ENCODE data around the gene MACF1. TPM values are rescaled to one million over a fixed set of nuclear protein-coding genes. Genes with fewer than 3 reads are reported as not detected.
A peak's percentile ranks its signal among the peaks of the same experiment; 100 is the strongest.
"Not testable (repeated sequence)": the region's sequence is repeated elsewhere in the genome, so short reads cannot be mapped to it uniquely, and the experiment has no call there.

MACF1 gene
- total and polyA plus RNA-seq, 5 donors from 2014 or later: 21.8 to 431 (median 26.2) TPM

- no peaks in the 10 kb centered on the region for H3K4me1 ChIP-seq (ENCODE audit: control insufficient read depth, insufficient read depth, low read length, poor library complexity, severe bottlenecking)
- H3K27ac Mint-ChIP-seq: peak overlapping the region in 1 of 3 donors; percentile 27
Observed at GRCh38 chr1:39440856-39441255, 236.4 kb downstream of the MACF1 start.

GRCh38 chr1:39441797-39442196 is 237.3 kb downstream of the MACF1 start:
- H3K9me3 Mint-ChIP-seq: no peaks in the 10 kb centered on the region

More at GRCh38 chr1:39440856-39441255, 236.4 kb downstream of the MACF1 start:
- Histone ChIP-seq H3K27me3 (ENCODE audit: control insufficient read depth, insufficient read depth, low read length) (no peaks in the 10 kb centered on the region), H3K4me3 (ENCODE audit: low read depth, low read length) (no peak overlapping the region), H3K36me3 (ENCODE audit: control insufficient read depth, insufficient read depth, low read length) (peaks cover 92% of the 10 kb centered on the region), H3K27ac (ENCODE audit: insufficient read depth, low read length, poor library complexity, severe bottlenecking) (no peak overlapping the region), H3K9me3 (ENCODE audit: control insufficient read depth in 2 of 2, low read length in 2 of 2) (no peaks in the 10 kb centered on the region)
- DNase-seq (no peak), ATAC-seq (ENCODE audit: low read depth in 2 of 2) (no peak)
- Mint-ChIP-seq H3K4me1 (no peaks in the 10 kb centered on the region), H3K4me3 (no peak overlapping the region), H3K9me3 (no peaks in the 10 kb centered on the region), H3K27me3 (no peaks in the 10 kb centered on the region), H3K36me3 (peaks cover 67% of the 10 kb centered on the region)

GRCh38 chr1:39445573-39445972 is 241.1 kb downstream of the MACF1 start:
- DNase-seq (no peak), ATAC-seq (ENCODE audit: low read depth in 2 of 2) (no peak)
- H3K4me3 Mint-ChIP-seq: no peak overlapping the region
- H3K36me3 ChIP-seq (ENCODE audit: control insufficient read depth, insufficient read depth, low read length): peaks cover 91% of the 10 kb centered on the region
- H3K9me3 ChIP-seq (ENCODE audit: control insufficient read depth in 2 of 2, low read length in 2 of 2): no peaks in the 10 kb centered on the region
- H3K27me3 Mint-ChIP-seq: no peaks in the 10 kb centered on the region
- H3K4me3 ChIP-seq (ENCODE audit: low read depth, low read length): no peak overlapping the region
- no peaks in the 10 kb centered on the region for H3K4me1 Mint-ChIP-seq
- H3K9me3 Mint-ChIP-seq: no peaks in the 10 kb centered on the region
- H3K36me3 Mint-ChIP-seq: peaks cover 67% of the 10 kb centered on the region
- no peaks in the 10 kb centered on the region for H3K27me3 ChIP-seq (ENCODE audit: control insufficient read depth, insufficient read depth, low read length)
- H3K27ac ChIP-seq (ENCODE audit: insufficient read depth, low read length, poor library complexity, severe bottlenecking): no peak overlapping the region
- H3K27ac Mint-ChIP-seq: peak overlapping the region in 1 of 3 donors; percentile 54
- no peaks in the 10 kb centered on the region for H3K4me1 ChIP-seq (ENCODE audit: control insufficient read depth, insufficient read depth, low read length, poor library complexity, severe bottlenecking)

More at GRCh38 chr1:39441797-39442196, 237.3 kb downstream of the MACF1 start:
- H3K36me3 Mint-ChIP-seq: peaks cover 62% of the 10 kb centered on the region
- H3K27me3 Mint-ChIP-seq: no peaks in the 10 kb centered on the region
- H3K4me3 ChIP-seq (ENCODE audit: low read depth, low read length): no peak overlapping the region
- no peaks in the 10 kb centered on the region for H3K4me1 ChIP-seq (ENCODE audit: control insufficient read depth, insufficient read depth, low read length, poor library complexity, severe bottlenecking)
- ATAC-seq (ENCODE audit: low read depth in 2 of 2) (no peak), DNase-seq (no peak)
- no peak overlapping the region for H3K27ac ChIP-seq (ENCODE audit: insufficient read depth, low read length, poor library complexity, severe bottlenecking)
- no peaks in the 10 kb centered on the region for H3K27me3 ChIP-seq (ENCODE audit: control insufficient read depth, insufficient read depth, low read length)
- no peak overlapping the region for H3K4me3 Mint-ChIP-seq
- no peaks in the 10 kb centered on the region for H3K9me3 ChIP-seq (ENCODE audit: control insufficient read depth in 2 of 2, low read length in 2 of 2)
- no peak overlapping the region for H3K27ac Mint-ChIP-seq
- peaks cover 88% of the 10 kb centered on the region for H3K36me3 ChIP-seq (ENCODE audit: control insufficient read depth, insufficient read depth, low read length)
- H3K4me1 Mint-ChIP-seq: no peaks in the 10 kb centered on the region

GRCh38 chr1:39446986-39447567 is 242.6 kb downstream of the MACF1 start:
- Mint-ChIP-seq H3K4me1 (no peaks in the 10 kb centered on the region), H3K9me3 (no peaks in the 10 kb centered on the region), H3K4me3 (no peak overlapping the region), H3K27me3 (no peaks in the 10 kb centered on the region), H3K36me3 (peaks cover 65% of the 10 kb centered on the region), H3K27ac (peak overlapping the region in 1 of 3 donors; percentile 32)
- Histone ChIP-seq H3K9me3 (ENCODE audit: control insufficient read depth in 2 of 2, low read length in 2 of 2) (no peaks in the 10 kb centered on the region), H3K4me3 (ENCODE audit: low read depth, low read length) (no peak overlapping the region), H3K27me3 (ENCODE audit: control insufficient read depth, insufficient read depth, low read length) (no peaks in the 10 kb centered on the region), H3K4me1 (ENCODE audit: control insufficient read depth, insufficient read depth, low read length, poor library complexity, severe bottlenecking) (no peaks in the 10 kb centered on the region), H3K36me3 (ENCODE audit: control insufficient read depth, insufficient read depth, low read length) (peaks cover 90% of the 10 kb centered on the region), H3K27ac (ENCODE audit: insufficient read depth, low read length, poor library complexity, severe bottlenecking) (no peak overlapping the region)
- DNase-seq (no peak), ATAC-seq (ENCODE audit: low read depth in 2 of 2) (no peak)

- H3K9me3 Mint-ChIP-seq; H3K4me1 Mint-ChIP-seq; DNase-seq; H3K4me3 ChIP-seq (ENCODE audit: low read depth, low read length); ATAC-seq (ENCODE audit: low read depth in 2 of 2); H3K27ac ChIP-seq (ENCODE audit: insufficient read depth, low read length, poor library complexity, severe bottlenecking); H3K4me1 ChIP-seq (ENCODE audit: control insufficient read depth, insufficient read depth, low read length, poor library complexity, severe bottlenecking); H3K27me3 Mint-ChIP-seq; H3K4me3 Mint-ChIP-seq; H3K9me3 ChIP-seq (ENCODE audit: control insufficient read depth in 2 of 2, low read length in 2 of 2); H3K27me3 ChIP-seq (ENCODE audit: control insufficient read depth, insufficient read depth, low read length); H3K27ac Mint-ChIP-seq: not testable (repeated sequence)
- peaks cover 91% of the 10 kb centered on the region for H3K36me3 ChIP-seq (ENCODE audit: control insufficient read depth, insufficient read depth, low read length)
- peaks cover 50% of the 10 kb centered on the region for H3K36me3 Mint-ChIP-seq
Observed at GRCh38 chr1:39450041-39450440, 245.5 kb downstream of the MACF1 start.

- H3K27me3 ChIP-seq (ENCODE audit: control insufficient read depth, insufficient read depth, low read length): no peaks in the 10 kb centered on the region
- no peaks in the 10 kb centered on the region for H3K9me3 ChIP-seq (ENCODE audit: control insufficient read depth in 2 of 2, low read length in 2 of 2)
- Mint-ChIP-seq H3K36me3 (peaks cover 49% of the 10 kb centered on the region), H3K4me1 (no peaks in the 10 kb centered on the region), H3K9me3 (no peaks in the 10 kb centered on the region), H3K4me3 (no peak overlapping the region), H3K27ac (no peak overlapping the region), H3K27me3 (no peaks in the 10 kb centered on the region)
- H3K27ac ChIP-seq (ENCODE audit: insufficient read depth, low read length, poor library complexity, severe bottlenecking): no peak overlapping the region
- no peaks in the 10 kb centered on the region for H3K4me1 ChIP-seq (ENCODE audit: control insufficient read depth, insufficient read depth, low read length, poor library complexity, severe bottlenecking)
- H3K4me3 ChIP-seq (ENCODE audit: low read depth, low read length): no peak overlapping the region
- H3K36me3 ChIP-seq (ENCODE audit: control insufficient read depth, insufficient read depth, low read length): peaks cover 92% of the 10 kb centered on the region
- no peak for DNase-seq
- ATAC-seq (ENCODE audit: low read depth in 2 of 2): no peak
Observed at GRCh38 chr1:39450956-39451606, 246.6 kb downstream of the MACF1 start.

- H3K4me3 Mint-ChIP-seq: no peak overlapping the region
- no peak overlapping the region for H3K4me3 ChIP-seq (ENCODE audit: low read depth, low read length)
- no peaks in the 10 kb centered on the region for H3K27me3 ChIP-seq (ENCODE audit: control insufficient read depth, insufficient read depth, low read length)
- no peaks in the 10 kb centered on the region for H3K4me1 Mint-ChIP-seq
- no peak for ATAC-seq (ENCODE audit: low read depth in 2 of 2)
- peaks cover 54% of the 10 kb centered on the region for H3K36me3 Mint-ChIP-seq
- H3K27ac ChIP-seq (ENCODE audit: insufficient read depth, low read length, poor library complexity, severe bottlenecking): no peak overlapping the region
- H3K27ac Mint-ChIP-seq: peak overlapping the region in 1 of 3 donors; percentile 52
- no peaks in the 10 kb centered on the region for H3K9me3 Mint-ChIP-seq
- no peaks in the 10 kb centered on the region for H3K4me1 ChIP-seq (ENCODE audit: control insufficient read depth, insufficient read depth, low read length, poor library complexity, severe bottlenecking)
- no peaks in the 10 kb centered on the region for H3K9me3 ChIP-seq (ENCODE audit: control insufficient read depth in 2 of 2, low read length in 2 of 2)
- DNase-seq: no peak
- peaks cover 94% of the 10 kb centered on the region for H3K36me3 ChIP-seq (ENCODE audit: control insufficient read depth, insufficient read depth, low read length)
- H3K27me3 Mint-ChIP-seq: no peaks in the 10 kb centered on the region
Observed at GRCh38 chr1:39452081-39452480, 247.6 kb downstream of the MACF1 start.

GRCh38 chr1:39452540-39452939 is 248.0 kb downstream of the MACF1 start:
- Mint-ChIP-seq H3K4me3 (no peak overlapping the region), H3K27me3 (no peaks in the 10 kb centered on the region), H3K27ac (peak overlapping the region in 1 of 3 donors; percentile 47), H3K36me3 (peaks cover 54% of the 10 kb centered on the region), H3K9me3 (no peaks in the 10 kb centered on the region), H3K4me1 (no peaks in the 10 kb centered on the region)
- ATAC-seq (ENCODE audit: low read depth in 2 of 2): no peak
- Histone ChIP-seq H3K36me3 (ENCODE audit: control insufficient read depth, insufficient read depth, low read length) (peaks cover 94% of the 10 kb centered on the region), H3K4me1 (ENCODE audit: control insufficient read depth, insufficient read depth, low read length, poor library complexity, severe bottlenecking) (no peaks in the 10 kb centered on the region), H3K9me3 (ENCODE audit: control insufficient read depth in 2 of 2, low read length in 2 of 2) (no peaks in the 10 kb centered on the region), H3K4me3 (ENCODE audit: low read depth, low read length) (no peak overlapping the region), H3K27me3 (ENCODE audit: control insufficient read depth, insufficient read depth, low read length) (no peaks in the 10 kb centered on the region), H3K27ac (ENCODE audit: insufficient read depth, low read length, poor library complexity, severe bottlenecking) (no peak overlapping the region)
- peak in 1 of 3 donors; percentile 9 for DNase-seq

Data from CD4-positive, CD25-positive, alpha-beta regulatory T cell (primary cell).